ENCODE results near the gene EXOSC5. TPM values are rescaled to one million over a fixed set of nuclear protein-coding genes. Genes with fewer than 3 reads are reported as not detected.
"Not testable (repeated sequence)": the region's sequence is repeated elsewhere in the genome, so short reads cannot be mapped to it uniquely, and the experiment has no call there.

Gene EXOSC5
- total and polyA plus RNA-seq, 8 donors = 10.7 to 33.7 (median 14.5) TPM

DNA sequence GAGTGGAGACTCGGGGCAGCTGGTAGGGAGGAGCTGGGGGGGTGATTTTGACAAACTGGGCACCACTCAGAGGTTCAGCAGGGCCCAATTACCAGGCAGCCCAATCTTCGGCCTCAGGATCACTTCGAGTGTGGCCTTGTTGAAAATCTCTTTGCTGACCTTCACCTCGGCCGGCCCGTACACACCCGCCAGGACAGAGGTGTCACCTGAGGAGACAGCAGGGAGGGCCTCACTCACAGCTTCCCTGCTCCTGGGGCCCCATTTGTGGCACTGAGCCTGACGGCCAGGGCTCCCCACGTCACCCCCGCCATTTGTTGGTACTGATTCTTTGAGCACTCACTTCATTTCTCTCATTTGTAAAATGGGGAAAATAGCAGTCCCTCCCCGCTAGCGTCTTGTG, 4.4 kb downstream of the EXOSC5 start:
- Histone ChIP-seq H3K27me3 (no peaks in the 10 kb centered on the region), H3K27ac (no peak overlapping the region), H3K4me1 (peaks cover 0 to 9% (median 7%) of the 10 kb centered on the region in 3 donors), H3K9me3 (no peaks in the 10 kb centered on the region), H3K4me3 (no peak overlapping the region), H3K36me3 (peaks cover 0 to 36% (median 8%) of the 10 kb centered on the region in 3 donors)
- ATAC-seq = no peak
- no peak for DNase-seq
- WGBS, 2 donors = 59 to 66% methylated on average over 11 to 12 of the region's 12 CpGs
- TF ChIP-seq CTCF (IDR thresholded peaks at IDR 0.05) = no peak
- intact Hi-C loops (cut with DNase I) = no loop called here
- FAIRE-seq = no peak

DNA sequence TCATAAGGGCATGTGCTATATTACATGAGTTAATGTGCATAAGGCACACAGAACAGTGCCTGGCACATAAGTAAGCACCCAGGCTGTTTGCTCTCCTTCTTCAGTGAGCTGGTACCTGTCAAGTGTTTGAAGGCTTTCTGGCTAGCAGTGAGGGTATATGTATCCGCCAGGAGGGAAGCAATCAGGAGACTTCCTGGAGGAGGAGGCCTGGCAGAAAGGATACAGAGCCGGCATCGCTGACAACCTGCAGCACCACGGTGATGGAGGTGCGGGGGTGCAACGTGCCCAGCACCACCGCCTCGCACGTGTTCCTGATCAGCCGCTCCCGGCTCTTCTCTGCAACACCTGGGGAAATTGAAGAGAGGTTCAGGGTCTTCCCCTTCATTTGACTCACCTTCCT, 5.5 kb downstream of the EXOSC5 start:
- no peak for FAIRE-seq
- H3K27ac ChIP-seq = no peak overlapping the region
- no peak for DNase-seq
- peaks cover 0 to 36% (median 8%) of the 10 kb centered on the region in 3 donors for H3K36me3 ChIP-seq
- intact Hi-C loops (cut with DNase I) = no loop called here
- no peak for TF ChIP-seq CTCF (IDR thresholded peaks at IDR 0.05)
- no peak for ATAC-seq
- H3K4me1 ChIP-seq = peaks cover 0 to 9% (median 7%) of the 10 kb centered on the region in 3 donors
- 88 to 93% methylated on average over 11 of the region's 11 CpGs for WGBS, 2 donors
- no peaks in the 10 kb centered on the region for H3K27me3 ChIP-seq
- no peaks in the 10 kb centered on the region for H3K9me3 ChIP-seq
- H3K4me3 ChIP-seq = no peak overlapping the region

GRCh38 chr19:41386442-41386841, 10.7 kb downstream of the EXOSC5 start:
- Histone ChIP-seq H3K9me3 (no peaks in the 10 kb centered on the region), H3K27ac (no peak overlapping the region), H3K27me3 (no peaks in the 10 kb centered on the region), H3K4me3 (no peak overlapping the region), H3K36me3 (peaks cover 0 to 29% (median 11%) of the 10 kb centered on the region in 3 donors), H3K4me1 (no peaks in the 10 kb centered on the region)
- intact Hi-C loops (cut with DNase I) = no loop called here
- ATAC-seq (peak in 2 of 4 donors; percentile 19 to 47), FAIRE-seq (no peak), DNase-seq (no peak)
- TF ChIP-seq CTCF (IDR thresholded peaks at IDR 0.05) = no peak
- 86 to 93% methylated on average over 13 of the region's 13 CpGs for WGBS, 2 donors

GRCh38 chr19:41384351-41384750, 12.8 kb downstream of the EXOSC5 start:
- DNase-seq = no peak
- intact Hi-C loops (cut with DNase I) = no loop called here
- peaks cover 0 to 12% (median 3%) of the 10 kb centered on the region in 3 donors for H3K36me3 ChIP-seq
- FAIRE-seq = no peak
- no peak for ATAC-seq
- H3K4me3 ChIP-seq = no peak overlapping the region
- TF ChIP-seq CTCF (IDR thresholded peaks at IDR 0.05) = no peak
- H3K27ac ChIP-seq = no peak overlapping the region
- no peaks in the 10 kb centered on the region for H3K9me3 ChIP-seq
- 89 to 92% methylated on average over 5 of the region's 5 CpGs for WGBS, 2 donors
- no peaks in the 10 kb centered on the region for H3K4me1 ChIP-seq
- no peaks in the 10 kb centered on the region for H3K27me3 ChIP-seq

- H3K4me1 ChIP-seq; H3K4me3 ChIP-seq; H3K9me3 ChIP-seq; H3K36me3 ChIP-seq; H3K27me3 ChIP-seq; FAIRE-seq; ATAC-seq; intact Hi-C loops (cut with DNase I); DNase-seq; H3K27ac ChIP-seq: not testable (repeated sequence)
- WGBS, 2 donors = 93 to 94% methylated on average over 8 of the region's 8 CpGs
These were observed 15.6 kb downstream of the EXOSC5 start for GRCh38 chr19:41381536-41381935.

Data from pancreas (tissue), 10 donors.